K562 (cell line): Measurements from ENCODE around the gene CCDC85C. TPM values are rescaled to one million over a fixed set of nuclear protein-coding genes. Genes with fewer than 3 reads are reported as not detected.

Experiments
- BDP1 ChIP-seq: IDR thresholded peaks from 3 replicates; pipeline ENCODE4 v1.6.1; 2011; ENCODE audit not compliant: insufficient read length, insufficient read depth
- BRD9 ChIP-seq: fragments of 450-650 bp; IDR thresholded peaks from 2 replicates; pipeline ENCODE4 v1.6.1; 2018; ENCODE audit warnings: low read depth; ENCODE audit not compliant: partially characterized antibody
- CEBPZ ChIP-seq: fragments of 150-350 bp; IDR thresholded peaks from 2 replicates; pipeline ENCODE4 v1.6.1; 2014; ENCODE audit warnings: low read depth, mild to moderate bottlenecking, low read length, borderline replicate concordance
- E2F1 ChIP-seq: sonication (generic); formaldehyde crosslinking; IDR thresholded peaks from 2 replicates; pipeline ENCODE4 v1.8.1; 2023; ENCODE audit warnings: mild to moderate bottlenecking, missing genetic modification reagents, moderate library complexity
- GTF2E2 ChIP-seq: fragments of 200-800 bp; sonication (Bioruptor generic); IDR thresholded peaks from 2 replicates; pipeline ENCODE4 v1.6.1; 2016; ENCODE audit warnings: missing genetic modification characterization, missing compliant biosample characterization
- HLTF ChIP-seq: fragments of 450-650 bp; IDR thresholded peaks from 2 replicates; pipeline ENCODE4 v1.6.1; 2016
- HMG20B ChIP-seq: fragments of 250-450 bp; sonication (Bioruptor Pico); IDR thresholded peaks from 2 replicates; pipeline ENCODE4 v1.5.0; 2021; ENCODE audit warnings: mild to moderate bottlenecking
- MLX ChIP-seq, 2 experiments: fragments of 450-650 bp in 1 of 2; sonication (generic) in 1 of 2; formaldehyde crosslinking; conservative IDR thresholded peaks; 2 replicates each; pipeline versions ENCODE4 v1.4.0 to v1.8.1; 2020 to 2022; ENCODE audit warnings: mild to moderate bottlenecking in 1 of 2, missing genetic modification reagents in 1 of 2
- POLR3A ChIP-seq: IDR thresholded peaks from 2 replicates; pipeline ENCODE4 v1.6.1; 2011; ENCODE audit warnings: borderline replicate concordance, mild to moderate bottlenecking, moderate library complexity; ENCODE audit not compliant: insufficient read length, insufficient read depth; ENCODE audit errors: extremely low read depth
- RBM17 ChIP-seq: fragments of 200-400 bp; formaldehyde crosslinking; IDR thresholded peaks from 2 replicates; pipeline ENCODE4 v1.6.1; 2017; ENCODE audit warnings: low read depth, mild to moderate bottlenecking, low read length, borderline replicate concordance
- TRIM24 ChIP-seq, 2 experiments: fragments of 450-650 bp; IDR thresholded peaks; 2 replicates each; pipeline ENCODE4 v1.6.1; 2016
- TRIM28 ChIP-seq: fragments of 450-650 bp; IDR thresholded peaks from 2 replicates; pipeline ENCODE4 v1.6.1; 2017
- ZNF318 ChIP-seq, 2 experiments: fragments of 450-650 bp; IDR thresholded peaks; 2 replicates each; pipeline ENCODE4 v1.6.1; 2016; ENCODE audit warnings: mild to moderate bottlenecking in 2 of 2, borderline replicate concordance in 1 of 2, low read depth in 1 of 2, moderate library complexity in 1 of 2
- polyA plus RNA-seq, 8 experiments: library from polyadenylated mRNA; depleted of rRNA in 4 of 8; stranded (reverse) in 5 of 8; unstranded in 3 of 8; fragments of >200 nt; fragmentation: Nextera tagmentation in 2 of 8; fragmentation: Illumina TruSeq in 1 of 8; extraction: Ambion mirVana in 2 of 8; extraction: Trizol in 1 of 8; gene quantifications; 2 replicates each; pipeline versions ENCODE4 v1.2.1 to v1.2.3, GENCODE V29; 2011 to 2014; ENCODE audit warnings: inconsistent platforms in 1 of 8, missing spikeins in 1 of 8
- total RNA-seq, 7 experiments: library from RNA; depleted of rRNA in 6 of 7; stranded (reverse); fragments of >200 nt in 6 of 7; fragmentation: Illumina TruSeq in 2 of 7; extraction: Trizol in 2 of 7; gene quantifications; 2 replicates each; pipeline versions ENCODE4 v1.2.1 to v1.2.3, GENCODE V29; 2011 to 2021; ENCODE audit warnings: low replicate concordance in 1 of 7

CCDC85C gene
- total and polyA plus RNA-seq, 9 of the 15 experiments (the other 6 are each of a cell fraction or from before 2014, with no cell fraction given), result 0.18 to 22.0 (median 6.3) TPM

- TF ChIP-seq MLX (CRISPR knock-in tag; conservative IDR thresholded peaks at IDR 0.05) (no peak), E2F1 (CRISPR knock-in tag) (peak; percentile 73), TRIM24 (IDR thresholded peaks at IDR 0.05) (no peak), POLR3A (no peak), BRD9 (no peak), ZNF318 (IDR thresholded peaks at IDR 0.05; ENCODE audit: borderline replicate concordance in 1 of 2, low read depth in 1 of 2) (no peak), RBM17 (no peak), HMG20B (CRISPR knock-in tag) (no peak), GTF2E2 (tag) (no peak), HLTF (no peak), BDP1 (no peak), CEBPZ (no peak), TRIM28 (no peak)
Measured at GRCh38 chr14:99480917-99481744, 122.9 kb downstream of the CCDC85C start, which contains the start of gene CCNK (continued).
